NCI-H2029 (cell line): ENCODE results near the gene SRRM5.
"Not testable (repeated sequence)": the region's sequence is repeated elsewhere in the genome, so short reads cannot be mapped to it uniquely, and the experiment has no call there.

Experiments
- DNase-seq: peaks from one replicate; lab custom pipeline; 2025; lab: John Stamatoyannopoulos, UW

Gene SRRM5

GRCh38 chr19:43616306-43616705 lies 4.4 kb downstream of the SRRM5 start:
- DNase-seq: no peak

- DNase-seq: no peak
Measured at GRCh38 chr19:43616954-43617353, 5.1 kb downstream of the SRRM5 start.

GRCh38 chr19:43618921-43619261 lies 7.0 kb downstream of the SRRM5 start:
- DNase-seq: peak; percentile 72

GRCh38 chr19:43619262-43620060 lies 7.6 kb downstream of the SRRM5 start, which contains the start of gene ZNF428:
ZNF428 (minus strand) TSS chr19:43619629; CDS start chr19:43614304, 5,325 bp downstream.
- DNase-seq: peak; percentile 93

DNA sequence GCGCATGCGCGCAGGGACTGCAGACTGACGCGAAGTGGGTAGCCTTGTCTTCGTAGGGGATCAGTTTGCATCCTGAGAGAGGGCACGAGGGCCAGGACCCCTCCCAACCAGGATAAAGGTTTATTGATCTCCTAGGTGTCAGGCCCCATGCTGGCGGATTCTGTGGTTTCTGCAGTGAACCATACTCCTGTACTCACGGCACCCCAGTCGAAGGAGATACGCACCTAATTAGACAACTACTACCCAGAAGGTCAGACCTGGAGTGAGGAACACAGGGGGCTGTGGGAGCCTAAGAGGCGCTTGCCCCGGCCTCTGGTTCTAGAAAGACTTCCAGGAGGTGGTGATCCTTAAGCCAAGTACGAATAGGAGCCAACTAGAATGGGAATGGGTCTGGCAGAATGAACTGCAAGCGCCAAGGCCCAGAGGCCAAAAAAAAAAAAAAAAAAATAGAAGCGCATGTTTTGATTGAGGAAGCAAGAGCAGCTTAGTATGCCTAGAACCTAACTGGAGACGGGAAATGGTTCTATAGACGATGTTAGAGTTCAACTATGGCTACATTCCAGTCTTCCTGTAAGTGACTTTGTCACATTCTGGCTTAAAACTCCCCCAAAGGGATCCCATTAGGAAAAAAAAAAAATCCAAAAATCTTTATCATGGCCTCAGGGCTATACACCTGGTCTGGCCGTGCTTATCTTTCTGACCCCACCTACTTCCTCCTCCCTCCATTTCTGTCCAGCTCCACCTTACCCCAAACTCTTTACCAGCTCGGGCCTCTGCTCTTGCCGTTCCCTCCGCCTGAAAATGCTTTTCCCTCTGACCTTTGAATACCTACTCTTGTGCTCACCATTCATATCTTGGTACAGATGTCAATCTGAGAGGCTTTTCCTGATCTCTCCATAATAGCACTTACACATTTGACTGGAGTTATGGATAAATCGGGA lies 8.4 kb downstream of the SRRM5 start:
- DNase-seq: no peak

- no peak for DNase-seq
Measured at GRCh38 chr19:43622070-43622469, 10.2 kb downstream of the SRRM5 start.

GRCh38 chr19:43622956-43623355 lies 11.1 kb downstream of the SRRM5 start:
- DNase-seq: no peak

GRCh38 chr19:43623889-43624670 lies 12.2 kb downstream of the SRRM5 start:
- DNase-seq: no peak

GRCh38 chr19:43624933-43625332 lies 13.0 kb downstream of the SRRM5 start:
- DNase-seq: no peak

- peak; percentile 9 for DNase-seq
Measured at GRCh38 chr19:43625918-43626579, 14.2 kb downstream of the SRRM5 start.

GRCh38 chr19:43626838-43627237 lies 14.9 kb downstream of the SRRM5 start:
- DNase-seq: no peak

DNA sequence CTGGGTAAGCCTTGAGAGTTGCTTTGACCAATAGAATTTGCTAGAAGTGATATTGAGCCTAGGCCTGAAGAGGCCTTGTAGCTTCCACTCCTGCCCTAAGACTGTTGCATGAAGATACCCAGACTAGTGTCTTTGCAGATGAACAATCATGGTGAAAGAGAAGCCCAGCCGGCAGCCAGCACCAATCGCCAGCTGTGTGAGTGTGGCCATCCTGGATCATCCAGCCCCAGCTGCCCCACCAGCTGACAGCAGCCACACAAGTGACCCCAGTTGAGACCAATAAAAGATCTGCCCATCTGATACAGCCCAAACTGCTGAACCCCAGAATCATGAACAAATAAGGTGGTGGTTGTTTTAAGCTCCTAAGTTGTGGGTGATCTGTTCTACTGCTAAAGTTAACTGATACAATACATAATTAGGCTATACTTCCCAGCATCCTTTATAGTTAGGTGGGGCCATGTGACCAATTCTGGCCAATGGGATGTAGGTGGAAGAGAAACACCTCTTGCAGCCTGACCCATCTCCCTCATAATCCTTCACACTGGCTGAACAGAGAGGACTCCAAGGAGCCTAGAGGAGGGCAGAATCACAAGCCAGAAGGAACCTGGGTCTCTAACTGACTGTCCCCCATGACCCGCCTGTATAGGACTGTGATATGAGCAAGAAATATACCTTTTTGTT lies 16.9 kb downstream of the SRRM5 start:
- no peak for DNase-seq

DNA sequence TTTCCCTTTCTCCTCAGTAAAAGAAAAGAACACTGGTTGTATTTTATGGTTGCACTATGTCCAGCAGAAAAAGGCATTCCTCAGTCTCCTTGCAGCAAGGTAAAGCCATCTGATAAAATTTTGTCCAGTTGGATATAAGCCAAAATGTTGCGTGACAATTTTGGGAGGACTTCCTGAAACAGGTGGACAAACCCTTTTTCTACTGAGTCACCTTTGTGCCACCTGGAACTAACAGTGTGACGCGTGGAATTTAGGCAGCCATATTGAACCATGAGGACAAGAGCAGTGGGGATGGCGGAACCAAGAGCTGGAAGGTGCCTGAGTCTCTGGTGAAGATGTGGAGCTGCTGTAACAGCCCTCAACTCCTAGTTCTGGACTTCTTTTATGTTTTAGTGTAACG lies 19.6 kb downstream of the SRRM5 start:
- DNase-seq: no peak

DNA sequence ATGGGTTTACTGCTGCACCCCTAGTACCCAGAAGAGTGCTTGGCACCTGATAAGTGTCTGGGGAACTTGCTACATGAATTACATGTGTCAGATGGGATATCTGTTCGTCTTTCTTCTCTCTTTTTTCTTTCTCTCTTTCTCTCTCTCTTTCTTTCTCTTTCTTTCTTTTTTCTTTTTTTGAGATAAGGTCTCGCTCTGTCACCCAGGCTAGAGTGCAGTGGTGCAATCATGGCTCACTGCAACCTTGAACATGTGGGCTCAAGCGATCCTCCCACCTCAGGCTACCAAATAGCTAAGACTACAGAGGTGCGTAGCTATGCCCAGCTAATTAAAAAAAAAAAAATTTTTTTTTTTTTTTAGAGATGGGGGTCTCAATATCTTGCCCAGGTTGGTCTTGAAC lies 21.6 kb downstream of the SRRM5 start:
- no peak for DNase-seq

DNA sequence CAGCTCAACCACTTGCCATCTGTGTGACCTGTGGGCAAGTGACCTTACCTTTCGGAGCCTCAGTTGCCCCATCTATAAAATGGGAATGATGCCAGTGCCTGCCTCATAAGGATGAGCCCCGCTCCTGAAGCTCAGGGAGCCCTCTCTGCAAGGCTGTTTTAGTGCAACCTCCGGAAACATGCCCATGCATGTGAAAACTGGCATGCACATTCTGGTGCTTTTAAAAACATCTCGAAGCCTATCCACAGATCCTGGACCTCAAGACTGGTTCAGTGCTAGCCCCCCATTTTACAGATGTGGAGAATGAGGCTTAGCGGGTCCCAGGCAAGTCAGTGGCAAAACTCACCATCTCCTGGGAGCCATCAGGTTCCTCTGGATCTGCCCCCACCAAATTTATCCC lies 22.2 kb downstream of the SRRM5 start:
- DNase-seq: no peak

- no peak for DNase-seq
Measured at GRCh38 chr19:43634506-43634871, 22.6 kb downstream of the SRRM5 start.

- no peak for DNase-seq
Measured at GRCh38 chr19:43634872-43635560, 23.1 kb downstream of the SRRM5 start.

DNA sequence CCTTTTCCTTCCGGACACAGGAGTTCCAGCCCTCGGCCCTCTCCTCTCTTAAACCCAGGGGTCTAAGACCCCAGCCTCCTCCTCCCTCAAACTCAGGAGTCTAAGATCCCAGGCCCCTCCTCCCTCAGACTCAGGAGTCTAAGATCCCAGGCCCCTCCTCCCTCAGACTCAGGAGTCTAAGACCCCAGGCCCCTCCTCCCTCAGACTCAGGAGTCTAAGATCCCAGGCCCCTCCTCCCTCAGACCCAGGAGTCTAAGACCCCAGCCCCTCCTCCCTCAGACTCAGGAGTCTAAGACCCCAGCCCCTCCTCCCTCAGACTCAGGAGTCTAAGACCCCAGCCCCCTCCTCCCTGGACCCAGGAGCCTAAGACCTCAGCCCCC lies 23.7 kb downstream of the SRRM5 start:
- not testable (repeated sequence) for DNase-seq

DNA sequence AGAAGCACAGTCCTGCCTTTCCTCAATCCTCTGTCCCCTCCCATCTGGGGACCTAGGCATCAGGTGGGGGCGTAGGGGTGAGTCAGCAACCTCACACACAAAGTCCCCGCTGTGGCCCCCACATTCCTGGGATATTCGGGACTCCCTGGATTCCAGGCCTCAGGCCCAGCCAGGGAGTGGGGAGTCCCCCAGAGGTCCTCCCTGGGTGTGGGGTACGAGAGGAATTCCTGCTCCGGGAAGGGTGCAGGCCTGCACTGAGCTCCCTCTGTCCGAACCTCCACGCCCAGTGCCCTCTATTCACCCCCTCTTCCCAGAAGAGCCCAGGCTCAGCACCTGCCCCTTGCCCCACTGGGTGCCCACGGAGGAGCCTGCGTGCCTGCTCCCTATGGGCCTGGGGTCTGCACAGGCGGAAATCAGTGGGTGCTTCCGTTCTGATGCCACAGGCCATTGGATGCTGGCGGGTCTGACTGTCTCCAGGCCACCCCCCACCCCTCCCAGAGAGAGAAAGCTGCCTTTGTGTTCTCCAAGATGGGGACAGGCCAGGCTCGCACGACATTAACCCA lies 24.3 kb downstream of the SRRM5 start:
- DNase-seq: no peak
